T-helper 1 cell treated with Interleukin-12 subunit alpha and Interleukin-12 subunit beta and Interleukin-4 antibody, amounts not matched to agents 30 ng/mL and 1 ng/mL, for 36 hours (primary cell): Measurements from ENCODE around the gene SELENOH. TPM values are rescaled to one million over a fixed set of nuclear protein-coding genes. Genes with fewer than 3 reads are reported as not detected.
"Not testable (repeated sequence)": the region's sequence is repeated elsewhere in the genome, so short reads cannot be mapped to it uniquely, and the experiment has no call there.

ENCODE experiments used
- intact Hi-C: fragments of 100-400 bp; cut with micrococcal nuclease; formaldehyde crosslinking; loops from one replicate; pipeline ENCODE4 v1.15.1; 2024
- total RNA-seq: library from RNA; stranded (reverse); gene quantifications from 2 replicates; pipeline ENCODE4 v1.2.3, GENCODE V29; 2022

Gene SELENOH, protein sequence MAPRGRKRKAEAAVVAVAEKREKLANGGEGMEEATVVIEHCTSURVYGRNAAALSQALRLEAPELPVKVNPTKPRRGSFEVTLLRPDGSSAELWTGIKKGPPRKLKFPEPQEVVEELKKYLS
- total RNA-seq, result 160 and 175 TPM in 2 replicates

DNA sequence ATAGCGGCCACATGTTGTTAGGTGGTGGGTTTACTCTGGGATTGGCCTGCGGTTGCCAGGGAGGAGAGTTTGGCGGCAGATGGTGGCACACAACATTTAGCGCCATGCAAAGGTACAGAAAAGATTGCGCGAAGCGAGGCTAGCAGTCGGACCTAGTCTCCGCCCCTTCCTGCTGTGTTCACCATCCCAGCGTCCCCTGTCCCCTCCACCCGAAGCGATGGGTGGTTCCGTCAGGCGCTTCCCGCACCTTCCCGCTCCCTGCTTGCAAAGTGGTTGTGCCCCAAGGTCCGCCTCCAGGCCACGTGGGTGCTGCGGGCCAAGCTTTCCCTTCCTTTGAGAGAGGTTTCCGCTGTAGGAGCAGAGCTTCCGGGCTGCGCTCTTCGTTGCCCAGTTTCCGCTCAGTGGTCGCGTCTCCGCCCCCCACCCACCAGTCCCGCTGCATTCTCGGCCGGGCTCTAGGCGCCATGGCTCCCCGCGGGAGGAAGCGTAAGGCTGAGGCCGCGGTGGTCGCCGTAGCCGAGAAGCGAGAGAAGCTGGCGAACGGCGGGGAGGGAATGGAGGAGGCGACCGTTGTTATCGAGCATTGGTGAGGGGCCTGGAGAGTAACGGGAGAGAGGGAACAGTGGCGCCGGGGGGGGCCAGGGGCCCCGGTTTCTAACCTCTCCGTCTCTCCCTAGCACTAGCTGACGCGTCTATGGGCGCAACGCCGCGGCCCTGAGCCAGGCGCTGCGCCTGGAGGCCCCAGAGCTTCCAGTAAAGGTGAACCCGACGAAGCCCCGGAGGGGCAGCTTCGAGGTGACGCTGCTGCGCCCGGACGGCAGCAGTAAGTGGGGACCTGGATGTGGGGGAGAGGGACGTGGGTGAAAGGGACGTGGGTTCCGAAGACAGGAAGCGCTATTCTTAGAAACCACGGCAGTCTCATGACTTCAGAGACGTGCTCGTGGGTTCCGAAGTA lies at the start of gene SELENOH:
SELENOH (plus strand) TSS at position 360 of the 955 bp plus-strand sequence; CDS start at position 465, 105 bp downstream.
- intact Hi-C loops, result loop anchor here (1.0 to 5.0 kb wide), 14 partner anchors 29 to 1874 kb away; partner anchors contain the start of genes CLP1, FAM111A, MED19 and OSBP

DNA sequence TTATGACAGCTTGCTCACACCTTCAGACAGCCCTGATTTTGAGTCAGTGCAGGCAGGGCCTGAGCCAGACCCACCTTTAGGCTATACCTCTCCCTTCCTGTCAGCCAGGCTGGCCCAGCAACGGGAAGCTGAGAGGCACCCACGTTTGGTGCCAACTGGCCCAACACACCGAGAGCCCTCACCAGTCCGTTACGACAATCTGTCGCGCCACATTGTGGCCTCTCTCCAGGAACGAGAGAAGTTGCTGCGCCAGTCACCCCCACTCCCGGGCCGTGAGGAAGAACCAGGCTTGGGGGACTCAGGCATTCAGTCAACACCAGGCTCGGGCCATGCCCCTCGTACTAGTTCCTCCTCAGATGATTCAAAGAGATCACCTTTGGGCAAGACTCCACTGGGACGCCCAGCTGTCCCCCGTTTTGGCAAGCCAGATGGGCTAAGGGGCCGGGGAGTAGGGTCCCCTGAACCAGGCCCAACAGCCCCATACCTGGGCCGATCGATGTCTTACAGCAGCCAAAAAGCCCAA lies 42.4 kb upstream of the SELENOH start:
- intact Hi-C loops, result no loop called here

DNA sequence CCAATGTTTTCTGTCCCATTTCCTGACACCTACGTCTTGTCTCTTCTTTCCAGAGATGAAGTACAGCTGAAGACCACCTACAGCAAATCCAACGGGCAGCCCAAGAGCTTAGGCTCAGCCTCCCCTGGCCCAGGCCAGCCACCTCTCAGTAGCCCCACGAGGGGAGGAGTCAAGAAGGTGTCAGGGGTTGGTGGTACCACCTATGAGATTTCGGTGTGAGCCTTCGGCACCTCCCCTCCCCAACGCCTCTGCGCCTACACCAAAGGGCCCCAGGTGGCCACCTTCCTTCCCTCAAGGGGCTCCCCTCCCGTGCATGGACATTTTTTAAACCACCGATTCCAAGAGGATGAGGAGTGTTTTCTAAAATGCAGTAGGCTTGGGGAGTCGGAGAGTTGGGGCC lies 41.5 kb upstream of the SELENOH start:
- intact Hi-C loops, result no loop called here

DNA sequence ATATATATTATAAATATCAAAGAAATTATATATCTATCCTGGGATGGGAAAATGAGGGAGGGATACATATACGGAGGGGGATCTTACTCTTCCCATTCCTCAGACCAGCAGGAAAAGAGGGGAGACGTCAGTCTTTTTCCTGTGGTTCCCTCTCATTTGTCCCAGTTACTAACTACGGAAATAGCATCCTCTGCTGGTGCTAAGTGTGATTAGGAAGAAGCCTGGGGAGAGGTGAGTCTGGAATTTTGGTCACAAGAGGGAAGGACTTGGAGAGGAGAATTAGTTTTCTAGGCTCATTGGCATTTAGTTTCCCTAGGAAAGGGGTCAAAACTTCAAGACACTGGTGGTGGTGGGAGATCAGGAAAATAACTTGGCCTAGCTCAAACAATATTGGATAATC lies 40.9 kb upstream of the SELENOH start:
- intact Hi-C loops, result no loop called here

DNA sequence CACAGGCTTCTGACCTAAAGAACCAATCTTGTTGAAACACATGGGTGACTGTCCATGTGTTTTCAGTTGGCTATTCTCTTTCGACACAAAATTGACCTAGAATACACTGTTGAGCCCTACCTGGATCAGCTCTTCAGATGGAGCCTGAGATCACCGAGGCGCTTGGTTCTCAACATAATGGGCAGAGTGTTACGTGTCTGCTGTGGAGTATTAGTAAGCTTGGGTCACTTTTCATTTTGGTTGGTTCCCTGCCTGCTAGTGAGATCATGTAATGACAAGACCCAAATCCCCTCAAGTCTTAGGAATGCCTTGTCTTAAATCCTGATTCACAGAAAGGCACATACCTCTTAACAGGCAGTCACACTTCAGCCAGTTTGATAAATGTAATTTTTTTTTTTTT lies 38.0 kb upstream of the SELENOH start:
- intact Hi-C loops, result no loop called here

DNA sequence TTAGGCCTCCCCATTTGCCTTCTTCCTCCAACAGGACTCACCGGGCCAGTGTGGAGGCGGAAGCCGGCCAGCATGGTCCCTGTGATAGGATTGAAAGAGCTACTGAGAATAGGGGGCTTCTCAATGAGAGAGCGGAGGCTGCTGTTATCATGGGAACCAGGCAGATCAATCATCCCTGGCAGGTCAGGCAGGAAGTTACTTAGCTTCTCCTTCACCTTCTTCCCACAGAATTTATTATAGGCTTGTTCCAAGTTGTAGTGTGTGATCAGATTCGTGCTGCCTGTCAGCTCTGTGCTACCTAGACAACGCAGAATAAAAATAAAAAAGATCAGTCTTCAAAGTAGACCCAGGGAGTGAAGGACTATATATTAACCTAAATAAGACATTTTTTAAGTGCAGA lies 36.4 kb upstream of the SELENOH start:
- intact Hi-C loops, result no loop called here

DNA sequence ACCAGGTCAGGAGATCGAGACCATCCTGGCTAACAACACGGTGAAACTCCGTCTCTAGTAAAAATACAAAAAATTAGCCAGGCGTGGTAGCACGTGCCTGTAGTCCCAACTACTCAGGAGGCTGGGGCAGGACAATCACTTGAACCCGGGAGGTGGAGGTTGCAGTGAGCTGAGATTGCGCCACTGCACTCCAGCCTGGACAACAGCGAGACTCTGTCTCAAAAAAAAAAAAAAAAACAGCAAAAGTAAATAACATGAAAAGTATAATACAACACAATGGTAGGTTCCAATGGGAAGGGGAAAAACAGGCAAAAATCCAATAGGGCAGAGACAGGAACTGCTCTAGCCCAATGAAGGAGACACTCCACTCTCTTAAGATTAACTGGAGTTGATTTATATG lies 35.9 kb upstream of the SELENOH start:
- intact Hi-C loops, result not testable (repeated sequence)

DNA sequence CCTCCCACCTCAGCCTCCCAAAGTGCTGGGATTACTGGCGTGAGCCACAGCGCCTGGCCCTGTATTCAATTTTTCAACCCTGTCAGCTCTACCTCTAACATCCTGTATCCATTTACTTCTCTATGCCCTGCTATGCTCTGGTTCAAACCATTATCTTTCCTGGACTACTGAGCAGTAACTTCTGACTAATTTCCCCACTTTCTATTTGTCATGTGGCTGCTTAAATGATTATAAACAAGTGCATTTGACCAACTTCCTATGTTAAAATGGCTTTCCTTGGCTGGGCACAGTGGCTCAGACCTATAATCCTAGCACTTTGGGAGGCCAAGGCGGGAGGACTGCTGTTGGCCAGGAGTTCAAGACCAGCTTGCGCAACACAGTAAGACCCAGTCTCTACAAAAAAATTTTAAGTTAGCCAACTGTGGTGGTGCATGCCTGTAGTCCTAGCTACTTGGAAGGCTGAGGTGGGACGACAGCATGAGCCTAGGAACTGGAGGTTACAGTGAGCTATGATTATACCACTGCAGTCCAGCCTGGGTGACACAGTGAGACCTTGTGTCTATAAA lies 31.4 kb upstream of the SELENOH start:
- intact Hi-C loops, result loop anchor here (5.0 to 10.0 kb wide), 2 partner anchors 1432 to 1855 kb away; partner anchors contain the start of gene FAM111A

DNA sequence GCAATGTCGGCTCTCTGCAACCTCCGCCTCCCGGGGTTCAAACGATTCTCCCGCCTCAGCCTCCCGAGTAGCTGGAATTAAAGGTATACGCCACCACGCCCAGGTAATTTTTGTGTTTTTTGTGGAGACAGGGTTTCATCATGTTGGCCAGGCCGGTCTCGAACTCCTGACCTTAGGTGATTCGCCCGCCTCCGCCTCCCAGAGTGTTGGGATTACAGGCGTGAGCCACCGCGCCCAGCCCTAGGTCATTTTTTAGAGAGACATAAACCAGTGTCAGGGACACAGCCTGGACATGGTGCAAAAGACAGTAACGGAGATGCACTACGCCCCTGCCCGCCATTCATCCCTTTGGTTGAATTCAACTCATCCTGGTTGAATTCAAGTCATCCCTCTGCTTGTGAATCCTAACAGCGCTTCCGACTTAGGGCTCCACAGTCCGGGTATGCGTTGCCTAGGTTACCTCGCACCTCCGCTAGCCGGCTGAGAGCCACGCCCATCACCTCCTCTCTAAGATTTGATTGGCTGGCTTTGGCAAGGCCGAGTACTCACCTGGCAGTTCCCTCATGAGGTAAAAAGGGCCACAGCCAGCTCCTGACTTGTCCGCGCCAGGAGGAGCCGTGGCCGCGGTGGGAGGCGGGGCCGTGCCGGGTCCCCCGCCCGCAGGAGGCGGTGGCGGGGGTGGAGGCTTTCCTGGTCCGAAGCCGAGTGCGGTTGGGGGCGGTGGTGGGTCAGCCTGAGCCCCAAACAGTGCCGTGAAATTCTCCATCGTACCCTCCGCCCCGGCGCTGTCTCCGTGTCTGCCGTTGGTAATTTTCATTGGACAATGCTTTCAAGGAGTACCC lies 29.7 kb upstream of the SELENOH start, which contains the start of gene MED19:
MED19 (minus strand) TSS at position 802 of the 842 bp plus-strand sequence; CDS start at position 766, 36 bp downstream.
- intact Hi-C loops, result loop anchor here (1.0 to 10.0 kb wide), 14 partner anchors 30 to 1905 kb away; partner anchors contain the start of genes CLP1, FAM111A, SELENOH and SSRP1

DNA sequence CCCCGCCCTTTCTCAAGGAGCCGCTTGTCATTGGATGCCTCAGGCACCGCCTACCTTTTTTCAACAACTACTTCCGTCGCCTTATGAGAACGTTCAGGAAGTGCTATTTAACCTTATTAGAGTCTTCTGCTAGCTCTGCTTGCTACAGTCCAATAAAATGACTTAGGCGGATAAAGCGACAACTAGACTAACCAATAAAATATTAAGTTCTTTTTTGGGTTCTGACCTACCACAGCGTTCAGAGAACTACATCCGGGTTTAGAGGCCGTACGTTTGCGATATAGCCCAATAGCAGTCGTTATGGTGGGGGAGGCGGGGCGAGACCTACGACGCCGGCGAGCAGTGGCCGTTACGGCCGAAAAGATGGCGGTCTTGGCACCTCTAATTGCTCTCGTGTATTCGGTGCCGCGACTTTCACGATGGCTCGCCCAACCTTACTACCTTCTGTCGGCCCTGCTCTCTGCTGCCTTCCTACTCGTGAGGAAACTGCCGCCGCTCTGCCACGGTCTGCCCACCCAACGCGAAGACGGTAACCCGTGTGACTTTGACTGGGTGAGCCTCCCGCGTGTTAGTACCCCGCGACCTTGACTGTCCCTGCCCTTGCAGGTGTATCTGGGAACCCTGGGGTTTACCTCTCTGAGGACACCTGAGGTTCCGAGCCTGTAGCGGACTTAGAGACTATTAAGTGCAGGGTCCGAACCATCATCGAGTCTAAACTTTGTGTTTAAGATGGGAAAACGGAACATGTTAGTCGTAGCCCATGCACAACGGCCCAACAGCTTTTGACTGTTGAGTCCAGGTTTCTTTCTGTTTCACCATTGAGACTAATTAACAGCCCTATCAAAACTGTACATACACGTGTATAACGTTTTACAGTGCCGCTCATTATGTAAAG lies 28.8 kb upstream of the SELENOH start, which contains the start of gene TMX2:
TMX2 (plus strand) TSS at position 338 of the 895 bp plus-strand sequence; CDS start at position 364, 26 bp downstream.
- intact Hi-C loops, result loop anchor here (1.0 to 10.0 kb wide), 14 partner anchors 29 to 1904 kb away; partner anchors contain the start of genes CLP1, FAM111A, SELENOH and SSRP1

DNA sequence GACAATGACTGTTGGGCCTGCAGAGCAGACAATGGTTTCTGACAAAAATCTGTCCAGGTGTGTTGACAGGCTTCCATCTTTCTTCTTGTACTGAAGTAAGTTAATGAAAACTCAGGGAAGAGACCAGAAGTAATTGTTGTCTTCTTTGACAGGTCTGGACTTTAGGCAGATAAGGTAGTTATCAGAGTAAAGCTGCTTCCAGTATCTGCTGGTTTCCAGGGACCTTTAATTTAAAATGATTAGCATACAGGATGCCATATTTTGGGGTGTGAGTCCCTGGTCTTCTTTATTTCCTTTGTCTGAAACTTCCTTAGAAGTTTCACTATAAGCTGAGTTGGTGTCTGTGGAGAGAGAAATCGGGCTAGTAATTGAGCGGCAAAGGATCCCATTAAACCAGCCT lies 27.5 kb upstream of the SELENOH start:
- intact Hi-C loops, result loop anchor here (2.0 to 10.0 kb wide), 3 partner anchors 379 to 1851 kb away; partner anchors contain the start of genes FAM111A and SSRP1

DNA sequence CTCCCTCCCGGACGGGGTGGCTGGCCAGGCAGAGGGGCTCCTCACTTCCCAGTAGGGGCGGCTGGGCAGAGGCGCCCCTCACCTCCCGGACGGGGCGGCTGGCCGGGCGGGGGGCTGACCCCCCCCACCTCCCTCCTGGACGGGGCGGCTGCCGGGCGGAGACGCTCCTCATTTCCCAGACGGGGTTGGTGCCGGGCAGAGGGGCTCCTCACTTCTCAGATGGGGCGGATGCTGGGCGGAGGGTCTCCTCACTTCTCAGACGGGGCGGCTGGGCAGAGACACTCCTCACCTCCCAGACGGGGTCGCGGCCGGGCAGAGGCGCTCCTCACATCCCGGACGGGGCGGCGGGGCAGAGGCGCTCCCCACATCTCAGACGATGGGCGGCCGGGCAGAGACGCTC lies 24.6 kb upstream of the SELENOH start:
- intact Hi-C loops, result loop anchor here (10.0 kb wide), 1 partner anchor 1848 kb away; no protein-coding TSS in a partner anchor

DNA sequence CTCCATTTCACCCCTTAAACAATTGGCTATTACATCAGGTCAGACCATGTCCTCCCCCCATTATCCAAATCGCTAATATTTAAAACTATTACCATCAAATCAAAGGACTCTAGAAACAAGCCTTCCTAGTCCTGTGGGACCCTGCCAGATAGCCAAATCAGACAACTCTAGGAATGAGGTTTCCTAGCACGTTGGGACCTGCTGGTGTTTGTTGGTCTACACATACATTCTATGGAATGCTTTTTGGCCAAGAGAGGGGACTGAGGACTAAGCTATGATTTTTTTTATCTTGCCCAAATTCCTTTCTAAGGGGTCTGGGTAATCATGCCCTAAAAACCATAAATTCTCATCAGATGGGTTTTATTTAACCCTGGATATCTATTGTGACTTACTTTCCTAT lies 14.1 kb upstream of the SELENOH start:
- intact Hi-C loops, result no loop called here

DNA sequence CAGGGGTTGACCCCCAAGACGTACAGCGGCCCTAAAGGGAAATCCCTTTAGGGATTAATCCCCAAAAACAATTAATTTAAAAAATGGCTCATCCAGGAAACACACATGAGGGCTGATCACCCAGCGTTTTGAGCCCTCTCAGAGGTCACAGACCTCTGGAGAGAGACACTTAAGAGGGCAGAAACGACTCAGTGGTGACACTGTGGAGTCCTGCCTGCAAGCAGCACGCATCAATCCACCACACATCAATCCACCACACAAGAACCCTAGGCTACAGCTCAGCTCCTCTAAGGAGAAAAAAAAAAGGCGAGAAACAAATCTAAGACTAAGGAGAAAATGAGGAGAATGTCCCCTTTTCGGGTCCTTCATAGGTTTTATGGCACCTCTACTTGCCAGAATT lies 12.5 kb upstream of the SELENOH start:
- intact Hi-C loops, result no loop called here

DNA sequence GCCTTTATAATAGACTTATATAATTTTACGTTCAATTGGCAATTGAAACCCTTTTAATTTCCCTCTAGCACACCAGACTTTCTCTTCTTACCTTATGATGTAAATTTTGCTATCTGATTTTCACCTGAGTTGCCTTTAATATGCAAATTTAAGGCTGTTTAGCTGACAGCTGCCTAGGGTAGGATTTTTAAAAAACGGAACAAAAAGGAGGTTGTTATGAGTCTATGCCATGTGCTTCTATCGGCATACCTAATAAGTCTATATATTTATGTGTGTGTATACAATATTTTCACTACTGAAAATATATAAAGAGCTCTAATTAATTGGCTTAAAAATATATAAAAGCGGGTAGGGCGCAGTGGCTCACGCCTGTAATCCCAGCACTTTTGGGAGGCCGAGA lies 11.8 kb upstream of the SELENOH start:
- intact Hi-C loops, result no loop called here

DNA sequence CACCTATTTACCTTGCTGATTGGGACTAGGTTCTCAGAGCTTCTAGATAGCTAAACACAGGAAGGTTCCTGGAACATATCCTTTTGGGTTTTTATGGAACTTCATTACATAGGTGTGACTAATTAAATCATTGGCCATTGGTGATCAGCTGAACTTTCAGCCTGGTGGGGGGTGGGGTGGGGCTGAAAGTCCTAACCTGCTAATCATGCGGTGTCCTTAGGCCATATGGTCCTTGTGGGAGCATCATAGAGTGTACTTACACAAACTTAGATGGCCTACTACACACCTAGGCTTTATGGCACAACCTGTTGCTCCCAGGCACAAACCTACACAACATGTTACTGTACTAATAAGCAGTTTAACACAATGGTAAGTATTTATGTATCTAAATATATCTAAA lies 8.6 kb upstream of the SELENOH start:
- intact Hi-C loops, result no loop called here

DNA sequence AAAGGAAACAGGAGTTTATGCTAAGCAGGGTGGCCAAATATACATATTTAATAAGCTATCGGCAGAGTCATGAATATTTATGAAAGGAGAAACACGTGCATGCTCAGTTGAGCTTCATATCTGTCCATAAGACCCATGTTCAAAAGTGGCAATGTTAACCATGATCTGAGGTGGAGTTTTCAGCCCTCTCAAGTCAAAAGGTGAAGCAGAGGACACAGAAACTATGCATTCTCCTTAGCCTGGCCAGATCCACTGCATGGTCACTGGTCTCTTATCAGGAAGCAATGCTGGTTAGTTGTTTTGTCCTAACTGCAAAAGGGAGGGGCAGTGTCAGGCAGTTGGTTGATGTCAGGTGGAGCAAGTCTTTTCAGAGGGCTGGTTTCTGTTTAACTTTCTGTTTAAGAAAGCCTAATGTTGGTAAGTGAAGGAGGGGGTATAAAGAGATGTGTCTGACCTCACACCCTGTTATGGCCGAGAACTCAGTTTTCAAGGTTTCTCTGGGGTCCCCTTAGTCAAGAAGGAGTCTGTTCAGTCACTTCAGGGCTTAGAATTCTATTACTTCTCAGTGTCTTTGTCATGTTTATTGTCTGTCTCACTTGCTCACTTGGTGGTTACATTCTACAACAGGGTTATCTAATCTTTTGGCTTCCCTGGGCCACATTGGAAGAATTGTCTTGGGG lies 5.5 kb upstream of the SELENOH start:
- intact Hi-C loops, result no loop called here

DNA sequence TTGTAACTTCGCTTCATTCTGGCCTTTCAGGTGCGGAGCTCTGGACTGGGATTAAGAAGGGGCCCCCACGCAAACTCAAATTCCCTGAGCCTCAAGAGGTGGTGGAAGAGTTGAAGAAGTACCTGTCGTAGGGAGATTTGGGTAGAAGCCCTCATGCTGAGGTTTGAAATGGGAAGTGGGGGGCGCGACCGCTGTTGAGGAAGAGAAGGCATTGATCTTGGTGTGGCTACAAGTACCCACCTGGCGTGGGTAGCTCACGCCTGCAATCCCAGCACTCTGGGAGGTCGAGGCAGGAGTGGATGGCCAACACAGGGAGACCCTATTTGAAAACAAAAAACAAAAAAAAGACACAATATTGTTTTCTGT lies 779 bp downstream of the SELENOH start:
- intact Hi-C loops, result loop anchor here (5.0 kb wide), 1 partner anchor 1400 kb away; the partner anchor contains the start of gene FAM111A

DNA sequence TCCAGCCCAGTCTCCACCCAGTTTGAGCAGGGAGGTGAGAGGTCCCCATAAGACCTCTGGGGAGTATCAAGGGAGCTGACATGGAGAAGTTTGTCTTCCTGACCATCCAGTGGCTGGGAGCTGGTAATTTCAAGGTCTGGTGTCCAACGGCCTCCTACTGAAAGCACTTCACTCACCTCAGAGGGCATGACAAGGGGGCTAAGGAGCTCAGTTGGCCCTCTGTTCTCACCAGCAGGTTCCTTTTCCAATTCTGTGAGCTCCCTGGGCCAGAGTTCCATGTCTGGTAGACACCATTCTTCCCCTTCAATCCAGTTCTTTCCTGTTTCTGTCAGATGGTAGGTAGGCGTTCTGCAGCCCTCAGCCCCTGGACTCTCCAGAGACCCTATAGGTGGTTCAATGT lies 3.1 kb downstream of the SELENOH start:
- intact Hi-C loops, result loop anchor here (5.0 kb wide), 1 partner anchor 1398 kb away; the partner anchor contains the start of gene FAM111A
